ENCODE results near the gene CCDC187.

DNA sequence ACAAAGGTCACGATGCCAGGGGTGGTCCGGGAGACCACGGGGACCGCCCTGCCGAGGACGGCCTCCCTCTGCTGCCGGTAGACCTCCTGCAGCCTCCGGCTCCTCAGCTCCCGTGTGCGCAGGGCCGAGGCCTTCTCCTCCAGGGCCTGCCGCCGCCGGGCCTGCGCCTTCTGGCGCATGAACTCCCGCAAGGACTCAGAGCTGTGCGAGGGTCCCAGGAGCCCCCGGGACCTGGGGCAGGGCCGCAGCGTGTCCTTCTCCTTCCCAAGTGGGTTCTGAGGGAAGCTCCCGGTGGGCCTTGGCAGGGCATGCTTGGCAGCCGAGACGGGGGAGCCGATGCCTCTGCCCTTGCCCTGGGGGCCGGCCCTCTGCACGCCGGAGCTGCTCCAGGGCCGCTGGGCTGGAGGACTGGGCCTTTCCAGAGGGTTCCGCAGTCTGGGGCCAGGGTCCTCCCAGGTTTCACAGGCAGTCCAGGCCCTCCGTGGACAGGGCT lies 13.3 kb downstream of the CCDC187 start:
- no peak for TF ChIP-seq POLR2A (IDR thresholded peaks at IDR 0.05; ENCODE audit: low read depth, low read length)
- TF ChIP-seq POLR2AphosphoS5 (IDR thresholded peaks at IDR 0.05; ENCODE audit: low read depth, low read length), result no peak
- no peak for TF ChIP-seq TAF1 (IDR thresholded peaks at IDR 0.05; ENCODE audit: low read depth, low read length)
- TF ChIP-seq SPI1 (IDR thresholded peaks at IDR 0.05; ENCODE audit: low read depth, low read length), result no peak
- TF ChIP-seq POU2F2 (IDR thresholded peaks at IDR 0.05; ENCODE audit: low read depth, low read length), result no peak

Data from GM12891 (cell line).